Neural progenitor cell (in vitro differentiated cells): ENCODE data around the gene R3HDM2. TPM values are rescaled to one million over a fixed set of nuclear protein-coding genes. Genes with fewer than 3 reads are reported as not detected.
A peak's percentile ranks its signal among the peaks of the same experiment; 100 is the strongest.

Experiments used
- DNase-seq: peaks from one replicate; pipeline ENCODE4 v3.0.0-alpha.2; 2016; ENCODE audit warnings: low spot score
- H2AFZ ChIP-seq: fragments of 200-600 bp; sonication (generic); replicated peaks from 2 replicates; pipeline ENCODE4 v1.6.1; 2016; ENCODE audit warnings: antibody characterized with exemption
- H3F3A ChIP-seq: fragments of 200-600 bp; sonication (generic); 2 replicates; pipeline ENCODE4 v1.6.1; 2016; ENCODE audit warnings: antibody characterized with exemption, low read depth
- H3K27ac ChIP-seq: fragments of 200-600 bp; sonication (generic); 2 replicates; pipeline ENCODE4 v1.5.1; 2016; ENCODE audit warnings: mild to moderate bottlenecking
- H3K27me3 ChIP-seq: fragments of 200-600 bp; sonication (generic); 2 replicates; pipeline ENCODE4 v1.6.1; 2016; ENCODE audit warnings: mild to moderate bottlenecking, moderate library complexity
- H3K36me3 ChIP-seq: fragments of 200-600 bp; sonication (generic); 2 replicates; pipeline ENCODE4 v1.5.1; 2016
- H3K4me1 ChIP-seq: fragments of 200-600 bp; sonication (generic); 2 replicates; pipeline ENCODE4 v1.6.1; 2016; ENCODE audit warnings: mixed run types
- H3K4me2 ChIP-seq: fragments of 200-600 bp; sonication (generic); 2 replicates; pipeline ENCODE4 v1.6.1; 2016
- H3K4me3 ChIP-seq: fragments of 200-600 bp; sonication (generic); 2 replicates; pipeline ENCODE4 v1.5.1; 2016
- H3K79me2 ChIP-seq: fragments of 200-600 bp; sonication (generic); 2 replicates; pipeline ENCODE4 v1.6.1; 2016; ENCODE audit warnings: low read depth
- H3K9ac ChIP-seq: fragments of 200-600 bp; sonication (generic); 2 replicates; pipeline ENCODE4 v1.6.1; 2016
- H3K9me3 ChIP-seq: fragments of 200-600 bp; sonication (generic); 2 replicates; pipeline ENCODE4 v1.5.1; 2016; ENCODE audit warnings: low read depth
- H4K20me1 ChIP-seq: fragments of 200-600 bp; sonication (generic); 2 replicates; pipeline ENCODE4 v1.6.1; 2016; ENCODE audit warnings: low read depth
- H3K27ac Mint-ChIP-seq: 3 replicates; pipeline ENCODE4 v1.8.0; 2021; ENCODE audit warnings: mixed read lengths
- H3K27me3 Mint-ChIP-seq: 2 replicates; pipeline ENCODE4 v1.8.0; 2022; ENCODE audit warnings: low read depth, mild to moderate bottlenecking, inconsistent platforms, moderate library complexity, mixed read lengths; ENCODE audit not compliant: insufficient read depth
- H3K36me3 Mint-ChIP-seq: 3 replicates; pipeline ENCODE4 v1.8.0; 2021; ENCODE audit warnings: mixed read lengths
- H3K4me1 Mint-ChIP-seq: 3 replicates; pipeline ENCODE4 v1.8.0; 2021; ENCODE audit warnings: mixed read lengths
- H3K4me3 Mint-ChIP-seq: 3 replicates; pipeline ENCODE4 v1.8.0; 2021; ENCODE audit warnings: mild to moderate bottlenecking, moderate library complexity, mixed read lengths
- H3K9me3 Mint-ChIP-seq: 3 replicates; pipeline ENCODE4 v1.8.0; 2020; ENCODE audit warnings: mixed read lengths
- CTCF ChIP-seq: fragments of 200-600 bp; sonication (generic); IDR thresholded peaks from 2 replicates; pipeline ENCODE4 v1.5.1; 2017; ENCODE audit warnings: antibody characterized with exemption, mild to moderate bottlenecking
- EZH2 ChIP-seq: fragments of 200-600 bp; sonication (generic); IDR thresholded peaks from 2 replicates; pipeline ENCODE4 v1.6.1; 2017; ENCODE audit warnings: antibody characterized with exemption, mild to moderate bottlenecking, moderate library complexity
- EZH2phosphoT487 ChIP-seq: fragments of 200-600 bp; sonication (generic); IDR thresholded peaks from 2 replicates; pipeline ENCODE4 v1.6.1; 2017; ENCODE audit warnings: antibody characterized with exemption
- total RNA-seq: library from RNA; depleted of rRNA; stranded (reverse); fragments of >200 nt; gene quantifications from 2 replicates; pipeline ENCODE4 v1.2.3, GENCODE V29; 2015; ENCODE audit warnings: low replicate concordance

Gene R3HDM2
- total RNA-seq, 1 donor from 2014 or later = 40.0 TPM

GRCh38 chr12:57219993-57220754 is 210.7 kb downstream of the R3HDM2 start:
- H3K9ac ChIP-seq = no peak overlapping the region
- H3F3A ChIP-seq = peaks cover 64% of the 10 kb centered on the region
- H3K36me3 Mint-ChIP-seq = peaks cover 2% of the 10 kb centered on the region
- peak; percentile 62 for DNase-seq
- peaks cover 67% of the 10 kb centered on the region for H4K20me1 ChIP-seq
- H3K4me1 ChIP-seq = peaks cover 63% of the 10 kb centered on the region
- no peaks in the 10 kb centered on the region for H3K36me3 ChIP-seq
- peaks cover 43% of the 10 kb centered on the region for H3K4me1 Mint-ChIP-seq
- H3K79me2 ChIP-seq = no peaks in the 10 kb centered on the region
- H3K9me3 Mint-ChIP-seq = peaks cover 9% of the 10 kb centered on the region
- no peak overlapping the region for H3K27ac ChIP-seq
- H3K27ac Mint-ChIP-seq = no peak overlapping the region
- TF ChIP-seq EZH2 (no peak), CTCF (no peak), EZH2phosphoT487 (no peak)
- peak overlapping the region; percentile 76 for H3K4me3 Mint-ChIP-seq
- H3K4me2 ChIP-seq = peak overlapping the region; percentile 90
- peak overlapping the region; percentile 43 for H3K4me3 ChIP-seq
- H2AFZ ChIP-seq = no peak overlapping the region
- H3K27me3 ChIP-seq = peaks cover 100% of the 10 kb centered on the region
- peaks cover 85% of the 10 kb centered on the region for H3K27me3 Mint-ChIP-seq
- H3K9me3 ChIP-seq = no peaks in the 10 kb centered on the region

GRCh38 chr12:57219205-57219992 is 211.4 kb downstream of the R3HDM2 start:
- H3K4me1 Mint-ChIP-seq = peaks cover 49% of the 10 kb centered on the region
- H3K4me1 ChIP-seq = peaks cover 63% of the 10 kb centered on the region
- TF ChIP-seq CTCF (no peak), EZH2 (peak; percentile 54), EZH2phosphoT487 (no peak)
- H3K27me3 ChIP-seq = peaks cover 100% of the 10 kb centered on the region
- peak overlapping the region; percentile 61 for H3K4me3 Mint-ChIP-seq
- no peak overlapping the region for H2AFZ ChIP-seq
- H3K27me3 Mint-ChIP-seq = peaks cover 88% of the 10 kb centered on the region
- peak overlapping the region; percentile 43 for H3K4me3 ChIP-seq
- H3K4me2 ChIP-seq = peak overlapping the region; percentile 90
- H3K36me3 Mint-ChIP-seq = peaks cover 2% of the 10 kb centered on the region
- no peaks in the 10 kb centered on the region for H3K36me3 ChIP-seq
- no peaks in the 10 kb centered on the region for H3K79me2 ChIP-seq
- no peak overlapping the region for H3K9ac ChIP-seq
- no peak overlapping the region for H3K27ac ChIP-seq
- peaks cover 66% of the 10 kb centered on the region for H3F3A ChIP-seq
- peaks cover 9% of the 10 kb centered on the region for H3K9me3 Mint-ChIP-seq
- H3K27ac Mint-ChIP-seq = no peak overlapping the region
- peaks cover 66% of the 10 kb centered on the region for H4K20me1 ChIP-seq
- H3K9me3 ChIP-seq = no peaks in the 10 kb centered on the region
- DNase-seq = peak; percentile 80

GRCh38 chr12:57218030-57218853 is 212.6 kb downstream of the R3HDM2 start:
- Histone ChIP-seq H3K36me3 (no peaks in the 10 kb centered on the region), H3K4me3 (no peak overlapping the region), H3K9me3 (no peaks in the 10 kb centered on the region), H3K79me2 (no peaks in the 10 kb centered on the region), H3K4me2 (no peak overlapping the region), H3K9ac (no peak overlapping the region), H3K27ac (no peak overlapping the region), H3F3A (peaks cover 59% of the 10 kb centered on the region), H4K20me1 (peaks cover 73% of the 10 kb centered on the region), H3K27me3 (peaks cover 99% of the 10 kb centered on the region), H3K4me1 (peaks cover 71% of the 10 kb centered on the region), H2AFZ (no peak overlapping the region)
- H3K4me3 Mint-ChIP-seq = peak overlapping the region; percentile 83
- peaks cover 2% of the 10 kb centered on the region for H3K36me3 Mint-ChIP-seq
- H3K27ac Mint-ChIP-seq = no peak overlapping the region
- TF ChIP-seq EZH2 = no peak
- no peak for TF ChIP-seq EZH2phosphoT487
- TF ChIP-seq CTCF = no peak
- peaks cover 83% of the 10 kb centered on the region for H3K27me3 Mint-ChIP-seq
- peaks cover 8% of the 10 kb centered on the region for H3K9me3 Mint-ChIP-seq
- no peak for DNase-seq
- H3K4me1 Mint-ChIP-seq = peaks cover 57% of the 10 kb centered on the region
